Kidney epithelial cell (primary cell): ENCODE results near the gene KIF18B. TPM values are rescaled to one million over a fixed set of nuclear protein-coding genes. Genes with fewer than 3 reads are reported as not detected.

Experiments
- DNase-seq: peaks from one replicate; pipeline ENCODE4 v3.0.0-alpha.2; 2010; ENCODE audit warnings: low read depth
- H3K27me3 ChIP-seq: 2 replicates; pipeline ENCODE4 v1.6.0; 2011; ENCODE audit warnings: low read length; ENCODE audit not compliant: control insufficient read depth, insufficient read depth
- H3K36me3 ChIP-seq: 2 replicates; pipeline ENCODE4 v1.5.1; 2011; ENCODE audit warnings: low read length; ENCODE audit not compliant: control insufficient read depth, insufficient read depth
- H3K4me3 ChIP-seq: 2 replicates; pipeline ENCODE4 v1.5.1; 2011; ENCODE audit warnings: low read depth, mild to moderate bottlenecking, control low read depth, low read length
- CTCF ChIP-seq: IDR thresholded peaks from 2 replicates; pipeline ENCODE4 v1.5.1; 2011; ENCODE audit warnings: mild to moderate bottlenecking, moderate library complexity, low read length, control low read depth, inconsistent platforms; ENCODE audit not compliant: insufficient read depth, poor library complexity, severe bottlenecking
- total RNA-seq: library from RNA; depleted of rRNA; stranded (reverse); fragments of >200 nt; gene quantifications from 2 replicates; pipeline ENCODE4 v1.2.3, GENCODE V29; 2015

The KIF18B gene
- total RNA-seq, 1 donor from 2014 or later: 1.4 TPM

- Histone ChIP-seq H3K27me3 (peaks cover 2% of the 10 kb centered on the region), H3K36me3 (no peaks in the 10 kb centered on the region), H3K4me3 (no peak overlapping the region)
- DNase-seq: no peak
- no peak for TF ChIP-seq CTCF
Measured at GRCh38 chr17:44907729-44908470, 39.7 kb downstream of the KIF18B start.

GRCh38 chr17:44906763-44907728 lies 40.5 kb downstream of the KIF18B start:
- no peak for TF ChIP-seq CTCF
- H3K27me3 ChIP-seq: peaks cover 2% of the 10 kb centered on the region
- H3K4me3 ChIP-seq: no peak overlapping the region
- no peaks in the 10 kb centered on the region for H3K36me3 ChIP-seq
- DNase-seq: no peak

GRCh38 chr17:44906010-44906646 lies 41.4 kb downstream of the KIF18B start:
- peak; percentile 78 for DNase-seq
- no peak for TF ChIP-seq CTCF

GRCh38 chr17:44905006-44906000 lies 42.3 kb downstream of the KIF18B start:
- H3K4me3 ChIP-seq: no peak overlapping the region
- no peak for TF ChIP-seq CTCF
- no peak for DNase-seq

More at GRCh38 chr17:44906010-44906646, 41.4 kb downstream of the KIF18B start:
- H3K4me3 ChIP-seq: no peak overlapping the region
- no peaks in the 10 kb centered on the region for H3K36me3 ChIP-seq
- no peaks in the 10 kb centered on the region for H3K27me3 ChIP-seq

More at GRCh38 chr17:44905006-44906000, 42.3 kb downstream of the KIF18B start:
- Histone ChIP-seq H3K36me3 (no peaks in the 10 kb centered on the region), H3K27me3 (no peaks in the 10 kb centered on the region)
